GM12873 (cell line): ENCODE results near the gene DGKZ.

ENCODE experiments used
- TF ChIP-seq, protein P1 (sequence below): IDR thresholded peaks from 2 replicates; pipeline ENCODE4 v1.5.1; 2012; ENCODE audit warnings: low read depth, mild to moderate bottlenecking, moderate library complexity, low read length, control low read depth; ENCODE audit not compliant: insufficient read depth; ENCODE audit errors: missing control alignments

Gene DGKZ

DNA sequence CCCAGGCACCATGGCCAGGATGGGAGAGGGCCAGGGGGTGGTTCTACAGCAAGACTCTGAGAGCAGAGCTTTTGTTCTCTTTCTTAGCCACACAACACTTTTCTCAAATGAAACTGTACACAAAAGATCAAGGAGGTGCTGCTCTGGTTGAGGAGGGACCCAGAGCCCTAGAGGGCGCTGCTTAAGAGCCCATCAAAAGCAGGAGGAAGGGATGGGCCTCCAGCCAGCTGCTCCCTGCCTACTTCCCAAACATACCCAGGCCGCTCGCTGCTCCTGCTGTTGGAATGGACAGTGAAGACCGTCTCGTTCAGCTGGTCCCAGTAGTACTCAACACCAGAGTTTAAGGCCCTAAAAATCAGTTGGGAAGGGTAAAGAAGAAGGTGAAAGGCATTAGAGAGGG lies 62.8 kb downstream of the DGKZ start:
- TF ChIP-seq, protein P1, sequence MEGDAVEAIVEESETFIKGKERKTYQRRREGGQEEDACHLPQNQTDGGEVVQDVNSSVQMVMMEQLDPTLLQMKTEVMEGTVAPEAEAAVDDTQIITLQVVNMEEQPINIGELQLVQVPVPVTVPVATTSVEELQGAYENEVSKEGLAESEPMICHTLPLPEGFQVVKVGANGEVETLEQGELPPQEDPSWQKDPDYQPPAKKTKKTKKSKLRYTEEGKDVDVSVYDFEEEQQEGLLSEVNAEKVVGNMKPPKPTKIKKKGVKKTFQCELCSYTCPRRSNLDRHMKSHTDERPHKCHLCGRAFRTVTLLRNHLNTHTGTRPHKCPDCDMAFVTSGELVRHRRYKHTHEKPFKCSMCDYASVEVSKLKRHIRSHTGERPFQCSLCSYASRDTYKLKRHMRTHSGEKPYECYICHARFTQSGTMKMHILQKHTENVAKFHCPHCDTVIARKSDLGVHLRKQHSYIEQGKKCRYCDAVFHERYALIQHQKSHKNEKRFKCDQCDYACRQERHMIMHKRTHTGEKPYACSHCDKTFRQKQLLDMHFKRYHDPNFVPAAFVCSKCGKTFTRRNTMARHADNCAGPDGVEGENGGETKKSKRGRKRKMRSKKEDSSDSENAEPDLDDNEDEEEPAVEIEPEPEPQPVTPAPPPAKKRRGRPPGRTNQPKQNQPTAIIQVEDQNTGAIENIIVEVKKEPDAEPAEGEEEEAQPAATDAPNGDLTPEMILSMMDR = peak; percentile 20

DNA sequence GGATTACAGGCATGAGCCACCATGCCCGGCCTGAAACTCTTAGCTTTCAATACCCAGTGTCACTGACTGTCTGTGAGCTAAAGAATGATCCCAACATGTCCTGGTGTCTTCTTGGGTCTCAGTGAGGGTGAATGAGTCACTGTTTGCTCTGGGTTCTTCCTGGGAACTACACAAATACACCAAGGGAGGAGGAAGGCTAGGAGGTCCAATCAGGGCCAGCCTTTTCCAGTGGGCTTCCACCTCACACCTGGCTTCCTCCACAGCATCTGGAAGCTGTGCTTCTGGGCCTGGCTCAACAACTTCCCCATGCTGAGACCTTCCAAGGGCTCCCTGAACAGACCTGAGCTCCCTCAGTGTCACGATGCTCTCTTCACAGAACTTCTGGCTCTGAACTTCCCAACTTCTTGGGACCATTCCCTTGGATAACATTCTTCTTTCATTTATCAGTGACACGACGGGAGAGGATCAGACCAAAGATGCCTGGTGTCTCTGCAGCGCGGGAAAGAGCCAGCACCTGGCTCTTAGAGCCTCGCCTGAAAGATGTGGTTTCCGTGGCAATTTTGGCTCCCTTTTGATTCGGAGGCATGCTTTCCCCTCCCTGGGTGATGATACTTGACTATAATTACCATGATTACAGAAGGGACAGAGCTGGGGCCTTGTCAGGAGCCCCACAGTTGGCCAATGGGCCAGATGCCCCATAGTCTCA lies 66.7 kb downstream of the DGKZ start:
- TF ChIP-seq, protein P1 = no peak

DNA sequence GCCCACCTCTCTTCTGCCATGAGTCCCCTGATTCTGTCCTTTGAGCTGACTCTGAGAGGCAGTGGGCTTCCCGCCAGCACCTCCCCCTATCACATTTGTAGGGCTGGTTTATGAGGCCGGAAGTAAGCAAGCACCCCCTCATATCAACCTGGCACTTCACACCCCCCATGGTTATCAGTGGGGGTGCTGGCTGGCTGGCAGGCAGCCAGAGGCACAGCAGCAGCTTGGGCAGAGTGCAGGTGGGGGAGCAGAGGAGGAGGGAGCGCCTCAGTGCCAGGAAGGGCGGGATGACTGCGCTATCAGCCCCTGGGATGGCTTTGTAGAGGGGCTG lies 67.2 kb downstream of the DGKZ start:
- TF ChIP-seq, protein P1 = no peak

DNA sequence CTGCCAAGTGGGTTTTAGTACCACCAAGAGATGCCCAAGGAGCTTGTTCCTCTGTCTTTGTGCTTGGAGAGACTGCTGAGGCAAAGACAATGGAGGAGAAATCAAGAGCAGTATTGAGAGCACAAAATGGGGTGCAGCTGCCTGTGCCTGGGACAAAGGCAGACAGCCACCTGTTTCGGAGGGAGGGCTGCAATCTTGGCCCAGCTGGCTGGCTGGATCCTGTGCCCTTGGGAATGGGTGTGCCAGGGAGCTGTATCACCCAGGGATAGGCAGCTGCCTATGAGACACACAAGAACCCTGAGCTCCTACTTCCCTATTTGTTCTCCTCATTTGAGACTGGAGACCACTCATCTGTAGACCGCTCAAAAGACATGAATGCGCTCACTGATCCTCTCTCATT lies 67.6 kb downstream of the DGKZ start:
- TF ChIP-seq, protein P1 = no peak

DNA sequence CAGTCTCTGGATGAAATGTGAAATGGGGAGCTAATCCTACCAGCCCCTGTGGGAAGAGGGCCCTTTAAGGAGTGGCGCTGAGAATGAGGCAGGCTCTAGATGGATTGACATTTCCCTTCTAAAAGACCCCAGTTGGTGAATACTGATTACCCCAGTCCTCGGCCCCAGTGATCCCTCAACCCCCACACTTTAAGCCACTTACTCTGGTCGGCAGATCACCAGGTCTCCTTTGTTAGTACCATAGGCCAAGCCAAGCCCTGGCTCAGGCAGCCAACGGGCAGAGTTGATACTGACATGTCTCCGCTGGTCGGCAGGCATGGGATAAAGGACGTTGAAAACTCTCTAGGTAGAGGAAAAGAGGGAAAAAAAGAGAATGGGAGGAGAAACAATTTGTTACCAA lies 70.4 kb downstream of the DGKZ start:
- TF ChIP-seq, protein P1 = no peak

DNA sequence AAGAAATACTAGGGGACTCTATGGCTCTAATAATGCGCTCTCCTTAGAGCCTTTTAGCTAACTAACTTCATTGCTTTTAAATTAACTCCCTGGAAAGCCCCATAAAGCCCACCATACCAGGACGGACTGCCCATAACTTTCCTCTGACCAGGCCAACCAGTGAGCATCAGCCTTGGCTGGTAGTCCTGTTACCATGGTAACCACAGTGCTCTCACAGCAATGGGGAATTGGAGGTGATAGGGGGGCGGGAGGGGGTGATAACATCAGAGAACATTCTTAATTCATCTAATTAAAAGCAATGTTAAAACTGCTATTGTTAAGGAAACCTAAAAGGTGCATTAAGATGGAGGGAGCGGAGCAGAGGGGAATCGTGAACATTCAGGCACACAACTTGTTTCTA lies 71.5 kb downstream of the DGKZ start:
- TF ChIP-seq, protein P1 = no peak

DNA sequence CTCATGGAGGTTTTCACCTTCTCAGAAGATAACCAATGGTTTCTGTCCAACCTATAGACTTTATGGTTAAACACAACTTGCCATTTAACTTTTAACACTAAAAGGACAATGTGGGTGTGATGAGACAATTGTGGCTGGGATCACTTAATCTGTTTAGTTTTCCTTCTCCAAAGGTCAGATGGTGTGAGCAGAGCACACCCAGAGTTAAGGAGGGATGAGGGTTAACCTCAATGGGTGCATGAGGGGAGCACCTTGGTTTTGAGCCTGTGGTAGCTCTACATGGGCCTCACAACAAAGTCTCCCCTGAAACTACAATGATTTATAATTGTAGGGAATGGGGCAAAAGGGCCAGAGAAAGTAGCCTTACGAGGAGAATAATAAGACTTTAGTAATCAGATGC lies 73.2 kb downstream of the DGKZ start:
- TF ChIP-seq, protein P1 = no peak
